Endothelial cell of umbilical vein (primary cell): ENCODE measurements around the gene SH3TC1. TPM values are rescaled to one million over a fixed set of nuclear protein-coding genes. Genes with fewer than 3 reads are reported as not detected.

Source experiments
- BruUV-seq: library from RNA; stranded (reverse); fragments of 400-500 nt; replicated peaks from 2 replicates; lab custom pipeline; 2021; lab: Mats Ljungman, UMichigan
- CTCF ChIA-PET: fragments of 300-600, 350-600 bp; sonication (Branson Sonifier 250); formaldehyde crosslinking; loops from one replicate; lab custom pipeline; 2021; ENCODE audit warnings: antibody characterized with exemption, inconsistent platforms; lab: Charles Lee
- POLR2A ChIA-PET: fragments of 300-600, 350-600 bp; sonication (Branson Sonifier 250); formaldehyde crosslinking; loops from one replicate; lab custom pipeline; 2021; ENCODE audit warnings: antibody characterized with exemption, inconsistent platforms; lab: Charles Lee
- DNase-seq: peaks from one replicate; pipeline ENCODE4 v3.0.0-alpha.2; 2011; ENCODE audit warnings: low read depth, low spot score
- FAIRE-seq: peaks from 2 replicates; lab custom pipeline; 2011; peaks lifted over from hg19 to GRCh38; lab: Jason Lieb, UNC
- H2AFZ ChIP-seq: 2 replicates; pipeline ENCODE4 v1.6.0; 2012; ENCODE audit warnings: low read depth, low read length, control low read depth, inconsistent platforms
- H3K27ac ChIP-seq: 2 replicates; pipeline ENCODE4 v1.5.1; 2011; ENCODE audit warnings: low read depth, mild to moderate bottlenecking, control low read depth, low read length, moderate library complexity; ENCODE audit not compliant: insufficient read depth
- H3K27me3 ChIP-seq, 2 experiments: 2 replicates each; pipeline versions ENCODE4 v1.6.0 to v1.6.1; 2011; ENCODE audit warnings: low read length in 2 of 2, mixed read lengths in 1 of 2; ENCODE audit not compliant: control insufficient read depth in 2 of 2, insufficient read depth in 2 of 2
- H3K36me3 ChIP-seq, 2 experiments: 2 replicates in 1 of 2; 3 replicates in 1 of 2; pipeline ENCODE4 v1.5.1; 2011; ENCODE audit warnings: low read length in 2 of 2, mild to moderate bottlenecking in 1 of 2, moderate library complexity in 1 of 2; ENCODE audit not compliant: control insufficient read depth in 2 of 2, insufficient read depth in 2 of 2; ENCODE audit errors: extremely low read depth in 1 of 2
- H3K4me1 ChIP-seq: 3 replicates; pipeline ENCODE4 v1.5.1; 2011; ENCODE audit warnings: mild to moderate bottlenecking, low read length; ENCODE audit not compliant: control insufficient read depth, insufficient read depth; ENCODE audit errors: extremely low read depth
- H3K4me2 ChIP-seq: 2 replicates; pipeline ENCODE4 v1.6.1; 2011; ENCODE audit warnings: low read length, control low read depth, mixed read lengths; ENCODE audit not compliant: insufficient read depth
- H3K4me3 ChIP-seq, 3 experiments: fragments of 200-600 bp in 1 of 3; sonication (generic), shearing (Covaris generic) in 1 of 3; replicated peaks in 1 of 3; 2 replicates each; pipeline ENCODE4 v1.5.1; 2011 to 2016; ENCODE audit warnings: control low read depth in 3 of 3, low read length in 3 of 3, mild to moderate bottlenecking in 2 of 3, inconsistent platforms in 1 of 3, low read depth in 1 of 3, moderate library complexity in 1 of 3; ENCODE audit not compliant: insufficient read depth in 1 of 3
- H3K79me2 ChIP-seq: 2 replicates; pipeline ENCODE4 v1.6.0; 2012; ENCODE audit warnings: low read length, inconsistent platforms; ENCODE audit not compliant: control insufficient read depth, insufficient read depth
- H3K9ac ChIP-seq: replicated peaks from 2 replicates; pipeline ENCODE3; 2011; ENCODE audit warnings: low read length, control low read depth; ENCODE audit not compliant: insufficient read depth; ENCODE audit errors: extremely low read depth
- H3K9me1 ChIP-seq: replicated peaks from 3 replicates; pipeline ENCODE4 v1.6.0; 2011; ENCODE audit warnings: mild to moderate bottlenecking, low read length; ENCODE audit not compliant: control insufficient read depth, insufficient read depth; ENCODE audit errors: extremely low read depth
- H3K9me3 ChIP-seq: replicated peaks from 2 replicates; pipeline ENCODE4 v1.5.1; 2012; ENCODE audit warnings: low read length, inconsistent platforms; ENCODE audit not compliant: control insufficient read depth, insufficient read depth
- H4K20me1 ChIP-seq: replicated peaks from 2 replicates; pipeline ENCODE3; 2011; ENCODE audit warnings: mild to moderate bottlenecking, low read length; ENCODE audit not compliant: control insufficient read depth, insufficient read depth; ENCODE audit errors: extremely low read depth
- EZH2 ChIP-seq: IDR thresholded peaks from 2 replicates; pipeline ENCODE4 v1.6.1; 2012; ENCODE audit warnings: borderline replicate concordance, low read depth, mild to moderate bottlenecking, moderate library complexity, low read length, inconsistent platforms; ENCODE audit not compliant: severe bottlenecking
- FOS ChIP-seq: IDR thresholded peaks from 2 replicates; pipeline ENCODE4 v1.6.1; 2011; ENCODE audit warnings: mild to moderate bottlenecking, low read length, moderate library complexity, borderline replicate concordance; ENCODE audit not compliant: insufficient read depth
- GATA2 ChIP-seq: IDR thresholded peaks from 2 replicates; pipeline ENCODE4 v1.7.0; 2011; ENCODE audit warnings: low read depth, mild to moderate bottlenecking, moderate library complexity, mixed read lengths, low read length; ENCODE audit not compliant: insufficient read length, insufficient read depth
- JUN ChIP-seq: IDR thresholded peaks from 2 replicates; pipeline ENCODE4 v1.6.1; 2011; ENCODE audit warnings: borderline replicate concordance, low read depth; ENCODE audit not compliant: insufficient read length, insufficient read depth
- MYC ChIP-seq: IDR thresholded peaks from one replicate; pipeline ENCODE4 v1.6.1; 2011; ENCODE audit warnings: mild to moderate bottlenecking, low read depth, low read length
- POLR2A ChIP-seq: IDR thresholded peaks from 2 replicates; pipeline ENCODE4 v1.6.1; 2012; ENCODE audit warnings: low read depth, mild to moderate bottlenecking, control low read depth, low read length
- POLR2AphosphoS5 ChIP-seq: IDR thresholded peaks from 2 replicates; pipeline ENCODE4 v1.6.1; 2012; ENCODE audit warnings: low read depth, mild to moderate bottlenecking, control low read depth, low read length, moderate library complexity; ENCODE audit not compliant: insufficient read depth
- dilution Hi-C: fragments of 300-500 bp; cut with MboI; formaldehyde crosslinking; loops from one replicate; pipeline ENCODE4 v1.15.0; 2019; ENCODE audit warnings: low sequenced_read_pairs; ENCODE audit not compliant: extremely low pct_ligation_motif_present
- intact Hi-C: fragments of 100-400 bp; cut with micrococcal nuclease; formaldehyde crosslinking; loops from one replicate; pipeline ENCODE4 v1.10.0; 2022
- polyA plus RNA-seq, 4 experiments: library from polyadenylated mRNA; depleted of rRNA in 3 of 4; stranded (reverse) in 3 of 4; unstranded in 1 of 4; fragments of >200 nt; gene quantifications; 2 replicates each; pipeline versions ENCODE4 v1.2.1 to v1.2.3, GENCODE V29; 2011 to 2012; ENCODE audit warnings: missing spikeins in 1 of 4
- total RNA-seq: library from RNA; stranded (reverse); gene quantifications from 2 replicates; pipeline ENCODE4 v1.2.3, GENCODE V29; 2021
- TF ChIP-seq, protein P1 (sequence below), 2 donors: IDR thresholded peaks; 1 replicate in 1 of 2; 2 replicates in 1 of 2; pipeline ENCODE4 v1.5.1; 2011; ENCODE audit warnings: low read length in 2 of 2, mild to moderate bottlenecking in 2 of 2, moderate library complexity in 2 of 2, control low read depth in 1 of 2, inconsistent platforms in 1 of 2, low read depth in 1 of 2; ENCODE audit not compliant: insufficient read depth in 1 of 2; ENCODE audit errors: extremely low read depth in 1 of 2
- TF ChIP-seq, protein P2 (sequence below): IDR thresholded peaks from 2 replicates; pipeline ENCODE4 v1.6.1; 2011; ENCODE audit not compliant: insufficient read depth, insufficient read length

The SH3TC1 gene
- total and polyA plus RNA-seq, 2 donors (not counting 3 experiments of a cell fraction or from before 2014, with no cell fraction given), result 96.5 to 192 TPM

DNA sequence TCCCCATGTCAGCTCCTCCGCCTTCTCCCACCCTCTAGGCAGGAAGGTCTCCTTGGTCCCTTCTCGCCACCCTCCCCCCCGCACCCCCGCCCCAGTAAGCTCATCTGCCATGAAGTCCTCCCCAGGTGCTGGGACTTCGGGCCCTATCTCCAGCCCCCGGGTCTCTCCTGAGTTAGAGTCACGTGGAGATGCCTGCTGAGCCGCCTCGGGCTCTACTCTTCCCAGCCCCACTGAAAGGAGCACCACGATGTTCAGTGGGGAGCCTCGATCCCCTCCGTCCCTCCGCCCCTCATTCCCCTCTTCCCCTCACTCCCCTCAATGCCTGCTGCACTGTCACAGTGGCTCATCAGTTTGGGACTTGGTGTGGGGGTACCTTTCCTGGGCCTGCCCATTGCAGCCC, 74.4 kb downstream of the SH3TC1 start:
- Histone ChIP-seq H3K27ac (no peak overlapping the region), H4K20me1 (no peaks in the 10 kb centered on the region), H3K4me1 (peaks cover 19% of the 10 kb centered on the region), H3K4me2 (no peak overlapping the region), H3K79me2 (no peaks in the 10 kb centered on the region), H3K9me3 (no peaks in the 10 kb centered on the region), H3K9me1 (no peaks in the 10 kb centered on the region), H3K27me3 (no peaks in the 10 kb centered on the region), H3K36me3 (no peaks in the 10 kb centered on the region), H3K9ac (no peak overlapping the region), H3K4me3 (no peak overlapping the region), H2AFZ (no peak overlapping the region)
- ChIA-PET CTCF (no interaction called here), POLR2A (no interaction called here)
- dilution Hi-C loops (no loop called here), intact Hi-C loops (no loop called here)
- no peak for DNase-seq
- no TSS peak for BruUV-seq
- TF ChIP-seq, protein P1, sequence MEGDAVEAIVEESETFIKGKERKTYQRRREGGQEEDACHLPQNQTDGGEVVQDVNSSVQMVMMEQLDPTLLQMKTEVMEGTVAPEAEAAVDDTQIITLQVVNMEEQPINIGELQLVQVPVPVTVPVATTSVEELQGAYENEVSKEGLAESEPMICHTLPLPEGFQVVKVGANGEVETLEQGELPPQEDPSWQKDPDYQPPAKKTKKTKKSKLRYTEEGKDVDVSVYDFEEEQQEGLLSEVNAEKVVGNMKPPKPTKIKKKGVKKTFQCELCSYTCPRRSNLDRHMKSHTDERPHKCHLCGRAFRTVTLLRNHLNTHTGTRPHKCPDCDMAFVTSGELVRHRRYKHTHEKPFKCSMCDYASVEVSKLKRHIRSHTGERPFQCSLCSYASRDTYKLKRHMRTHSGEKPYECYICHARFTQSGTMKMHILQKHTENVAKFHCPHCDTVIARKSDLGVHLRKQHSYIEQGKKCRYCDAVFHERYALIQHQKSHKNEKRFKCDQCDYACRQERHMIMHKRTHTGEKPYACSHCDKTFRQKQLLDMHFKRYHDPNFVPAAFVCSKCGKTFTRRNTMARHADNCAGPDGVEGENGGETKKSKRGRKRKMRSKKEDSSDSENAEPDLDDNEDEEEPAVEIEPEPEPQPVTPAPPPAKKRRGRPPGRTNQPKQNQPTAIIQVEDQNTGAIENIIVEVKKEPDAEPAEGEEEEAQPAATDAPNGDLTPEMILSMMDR (IDR thresholded peaks at IDR 0.05; ENCODE audit: extremely low read depth in 1 of 2, insufficient read depth in 1 of 2, low read depth in 1 of 2, low read length in 2 of 2), result no peak
- TF ChIP-seq GATA2 (no peak), POLR2A (no peak), POLR2AphosphoS5 (no peak), JUN (no peak), MYC (no peak), EZH2 (no peak), FOS (no peak)
- TF ChIP-seq, protein P2, sequence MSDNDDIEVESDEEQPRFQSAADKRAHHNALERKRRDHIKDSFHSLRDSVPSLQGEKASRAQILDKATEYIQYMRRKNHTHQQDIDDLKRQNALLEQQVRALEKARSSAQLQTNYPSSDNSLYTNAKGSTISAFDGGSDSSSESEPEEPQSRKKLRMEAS, result no peak
- no peak for FAIRE-seq
